ENCODE measurements around the gene KARS1. TPM values are rescaled to one million over a fixed set of nuclear protein-coding genes. Genes with fewer than 3 reads are reported as not detected.

The KARS1 gene
- total RNA-seq, 1 experiment from 2014 or later, result 196 TPM

DNA sequence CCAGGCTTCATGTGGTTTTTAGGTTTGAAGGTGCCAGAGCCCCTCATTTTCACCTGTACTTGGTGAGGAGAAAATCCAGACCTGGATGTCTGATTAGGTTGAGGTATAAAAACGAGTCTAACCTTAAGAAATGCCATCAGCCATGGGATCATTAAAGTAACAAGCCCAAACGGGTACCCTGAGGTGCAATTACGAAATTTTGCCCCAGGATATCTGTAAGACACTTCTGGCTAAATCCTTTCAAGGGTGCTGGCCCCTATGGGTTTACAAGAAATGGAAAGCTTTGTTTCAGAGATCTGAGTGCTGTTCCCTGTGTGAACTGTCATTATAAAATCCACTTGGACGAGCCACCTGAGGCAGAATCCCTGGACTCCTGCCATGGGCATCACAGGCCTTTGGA is 44.2 kb downstream of the KARS1 start (continued):
- no peak for TF ChIP-seq MAX (IDR thresholded peaks at IDR 0.05)
- TF ChIP-seq CEBPB (IDR thresholded peaks at IDR 0.05; ENCODE audit: low read depth), result no peak
- TF ChIP-seq SRF (IDR thresholded peaks at IDR 0.05; ENCODE audit: low read depth), result no peak
- TF ChIP-seq EZH2 (IDR thresholded peaks at IDR 0.05), result no peak

DNA sequence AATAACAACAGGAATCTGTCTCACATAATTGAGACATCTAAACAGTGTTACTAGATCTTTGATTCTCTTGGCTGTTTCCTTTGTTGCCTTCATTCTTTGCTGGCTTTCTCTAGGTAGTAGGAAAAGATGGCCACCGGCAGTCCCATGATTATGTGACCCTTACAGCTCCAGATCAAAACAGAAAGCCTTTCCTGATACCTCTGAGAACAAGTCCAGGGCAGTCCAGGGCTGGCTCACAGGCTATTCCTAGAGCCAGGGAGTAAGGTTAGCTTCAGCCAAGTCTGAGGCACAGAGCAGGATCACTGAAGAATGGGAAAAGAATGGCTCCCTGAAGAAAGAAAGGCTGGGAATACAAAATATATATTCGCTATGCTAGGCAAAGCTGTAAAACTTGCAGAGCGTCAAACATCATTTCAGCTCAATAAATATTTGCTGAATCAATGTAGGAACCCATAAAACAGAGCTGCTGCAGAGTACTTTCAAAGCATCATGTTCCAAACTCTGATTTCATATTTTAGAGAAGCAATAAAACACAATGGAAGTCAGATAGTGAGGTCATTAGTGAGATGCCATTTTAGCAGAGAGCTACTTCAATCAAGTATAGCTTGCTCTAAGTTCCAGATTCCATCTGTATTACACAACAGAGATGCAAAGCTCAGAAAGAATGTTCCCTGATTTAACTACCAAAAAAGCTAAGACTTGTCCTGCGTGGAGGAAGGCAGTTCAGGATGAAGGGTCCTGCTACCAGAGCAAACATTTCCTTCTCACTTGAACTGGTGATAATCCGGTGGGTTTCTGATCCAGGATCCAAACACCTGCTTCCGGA is 47.8 kb downstream of the KARS1 start:
- BruUV-seq (replicated peaks), result no TSS peak
- H3K9ac ChIP-seq (ENCODE audit: low read length), result no peak overlapping the region
- CTCF ChIA-PET, result interaction anchor here (0.6 kb wide), 1 partner anchor 82 kb away, joined by 3 read pairs; no protein-coding TSS in a partner anchor
- no peaks in the 10 kb centered on the region for H3K4me1 ChIP-seq (ENCODE audit: control insufficient read depth in 1 of 2, insufficient read depth in 2 of 2, low read length in 2 of 2)
- no peaks in the 10 kb centered on the region for H3K79me2 ChIP-seq (ENCODE audit: insufficient read depth, low read length)
- H3K36me3 ChIP-seq (ENCODE audit: control insufficient read depth in 1 of 2, insufficient read depth in 2 of 2, low read length in 2 of 2), result peaks cover 20 to 39% of the 10 kb centered on the region in 2 experiments
- no peak overlapping the region for H2AFZ ChIP-seq (ENCODE audit: low read depth, low read length, poor library complexity, severe bottlenecking)
- no peak overlapping the region for H3K4me3 ChIP-seq (replicated peaks in 1 of 2; ENCODE audit: low read depth in 1 of 2, low read length in 2 of 2)
- no peak for DNase-seq (ENCODE audit: low read depth, low spot score)
- intact Hi-C loops (cut with micrococcal nuclease), result no loop called here
- ATAC-seq, result no peak
- no peak overlapping the region for H3K4me2 ChIP-seq (ENCODE audit: low read length)
- H4K20me1 ChIP-seq (ENCODE audit: insufficient read depth), result no peaks in the 10 kb centered on the region
- H3K27ac ChIP-seq (ENCODE audit: low read depth, low read length), result no peak overlapping the region
- H3K27me3 ChIP-seq (ENCODE audit: insufficient read depth, low read length), result no peaks in the 10 kb centered on the region
- no peaks in the 10 kb centered on the region for H3K9me2 ChIP-seq (ENCODE audit: insufficient read depth)
- RAD21 ChIA-PET (ENCODE audit: low non-redundant PET in 1 of 2, low total read pairs in 2 of 2, uncharacterized antibody in 2 of 2, unreplicated experiment in 2 of 2), result no interaction called here
- 0 out of 4 replicates have a peak, but pooled peaks cover 4 to 9% of the 10 kb centered on the region in 2 experiments for H3K9me3 ChIP-seq (ENCODE audit: control insufficient read depth in 1 of 2, insufficient read depth in 1 of 2, low read depth in 1 of 2, low read length in 2 of 2)
- POLR2A ChIA-PET, result no interaction called here
- TF ChIP-seq, protein P1, sequence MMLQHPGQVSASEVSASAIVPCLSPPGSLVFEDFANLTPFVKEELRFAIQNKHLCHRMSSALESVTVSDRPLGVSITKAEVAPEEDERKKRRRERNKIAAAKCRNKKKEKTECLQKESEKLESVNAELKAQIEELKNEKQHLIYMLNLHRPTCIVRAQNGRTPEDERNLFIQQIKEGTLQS (IDR thresholded peaks at IDR 0.05), result no peak
- TF ChIP-seq TCF7L2 (IDR thresholded peaks at IDR 0.05; ENCODE audit: borderline replicate concordance, extremely low read depth, insufficient read depth, insufficient read length), result no peak
- no peak for TF ChIP-seq SRF (IDR thresholded peaks at IDR 0.05; ENCODE audit: low read depth)
- TF ChIP-seq POLR2A (IDR thresholded peaks at IDR 0.05; ENCODE audit: borderline replicate concordance, extremely low read depth, insufficient read depth, insufficient read length), result no peak
- no peak for TF ChIP-seq EGR1 (IDR thresholded peaks at IDR 0.05; ENCODE audit: low read depth)
- TF ChIP-seq EZH2 (IDR thresholded peaks at IDR 0.05), result no peak
- no peak for TF ChIP-seq ELF1 (IDR thresholded peaks at IDR 0.05; ENCODE audit: borderline replicate concordance, low read depth)
- TF ChIP-seq YY1 (IDR thresholded peaks at IDR 0.05; ENCODE audit: extremely low read depth, insufficient replicate concordance, low read depth, low read length), result no peak
- TF ChIP-seq, protein P2, sequence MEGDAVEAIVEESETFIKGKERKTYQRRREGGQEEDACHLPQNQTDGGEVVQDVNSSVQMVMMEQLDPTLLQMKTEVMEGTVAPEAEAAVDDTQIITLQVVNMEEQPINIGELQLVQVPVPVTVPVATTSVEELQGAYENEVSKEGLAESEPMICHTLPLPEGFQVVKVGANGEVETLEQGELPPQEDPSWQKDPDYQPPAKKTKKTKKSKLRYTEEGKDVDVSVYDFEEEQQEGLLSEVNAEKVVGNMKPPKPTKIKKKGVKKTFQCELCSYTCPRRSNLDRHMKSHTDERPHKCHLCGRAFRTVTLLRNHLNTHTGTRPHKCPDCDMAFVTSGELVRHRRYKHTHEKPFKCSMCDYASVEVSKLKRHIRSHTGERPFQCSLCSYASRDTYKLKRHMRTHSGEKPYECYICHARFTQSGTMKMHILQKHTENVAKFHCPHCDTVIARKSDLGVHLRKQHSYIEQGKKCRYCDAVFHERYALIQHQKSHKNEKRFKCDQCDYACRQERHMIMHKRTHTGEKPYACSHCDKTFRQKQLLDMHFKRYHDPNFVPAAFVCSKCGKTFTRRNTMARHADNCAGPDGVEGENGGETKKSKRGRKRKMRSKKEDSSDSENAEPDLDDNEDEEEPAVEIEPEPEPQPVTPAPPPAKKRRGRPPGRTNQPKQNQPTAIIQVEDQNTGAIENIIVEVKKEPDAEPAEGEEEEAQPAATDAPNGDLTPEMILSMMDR (IDR thresholded peaks at IDR 0.05 in 2 of 3, conservative IDR thresholded peaks at IDR 0.05 in 1 of 3; ENCODE audit: borderline replicate concordance in 1 of 3, insufficient read depth in 1 of 3, low read depth in 2 of 3, low read length in 2 of 3), result no peak
- TF ChIP-seq, protein P3, sequence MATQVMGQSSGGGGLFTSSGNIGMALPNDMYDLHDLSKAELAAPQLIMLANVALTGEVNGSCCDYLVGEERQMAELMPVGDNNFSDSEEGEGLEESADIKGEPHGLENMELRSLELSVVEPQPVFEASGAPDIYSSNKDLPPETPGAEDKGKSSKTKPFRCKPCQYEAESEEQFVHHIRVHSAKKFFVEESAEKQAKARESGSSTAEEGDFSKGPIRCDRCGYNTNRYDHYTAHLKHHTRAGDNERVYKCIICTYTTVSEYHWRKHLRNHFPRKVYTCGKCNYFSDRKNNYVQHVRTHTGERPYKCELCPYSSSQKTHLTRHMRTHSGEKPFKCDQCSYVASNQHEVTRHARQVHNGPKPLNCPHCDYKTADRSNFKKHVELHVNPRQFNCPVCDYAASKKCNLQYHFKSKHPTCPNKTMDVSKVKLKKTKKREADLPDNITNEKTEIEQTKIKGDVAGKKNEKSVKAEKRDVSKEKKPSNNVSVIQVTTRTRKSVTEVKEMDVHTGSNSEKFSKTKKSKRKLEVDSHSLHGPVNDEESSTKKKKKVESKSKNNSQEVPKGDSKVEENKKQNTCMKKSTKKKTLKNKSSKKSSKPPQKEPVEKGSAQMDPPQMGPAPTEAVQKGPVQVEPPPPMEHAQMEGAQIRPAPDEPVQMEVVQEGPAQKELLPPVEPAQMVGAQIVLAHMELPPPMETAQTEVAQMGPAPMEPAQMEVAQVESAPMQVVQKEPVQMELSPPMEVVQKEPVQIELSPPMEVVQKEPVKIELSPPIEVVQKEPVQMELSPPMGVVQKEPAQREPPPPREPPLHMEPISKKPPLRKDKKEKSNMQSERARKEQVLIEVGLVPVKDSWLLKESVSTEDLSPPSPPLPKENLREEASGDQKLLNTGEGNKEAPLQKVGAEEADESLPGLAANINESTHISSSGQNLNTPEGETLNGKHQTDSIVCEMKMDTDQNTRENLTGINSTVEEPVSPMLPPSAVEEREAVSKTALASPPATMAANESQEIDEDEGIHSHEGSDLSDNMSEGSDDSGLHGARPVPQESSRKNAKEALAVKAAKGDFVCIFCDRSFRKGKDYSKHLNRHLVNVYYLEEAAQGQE (IDR thresholded peaks at IDR 0.05; ENCODE audit: low read depth), result no peak
- TF ChIP-seq FOSL1 (IDR thresholded peaks at IDR 0.05; ENCODE audit: low read depth), result no peak
- no peak for TF ChIP-seq RAD21 (IDR thresholded peaks at IDR 0.05; ENCODE audit: low read depth)
- no peak for TF ChIP-seq CEBPB (IDR thresholded peaks at IDR 0.05; ENCODE audit: low read depth)
- no peak for TF ChIP-seq MAX (IDR thresholded peaks at IDR 0.05)
- no peak for TF ChIP-seq CBX3 (IDR thresholded peaks at IDR 0.05; ENCODE audit: low read depth)
- no peak for TF ChIP-seq ZFX (IDR thresholded peaks at IDR 0.05)
- no peak for TF ChIP-seq POLR2AphosphoS5 (IDR thresholded peaks at IDR 0.05; ENCODE audit: low read depth, low read length)
- no peak for TF ChIP-seq EZH2phosphoT487 (IDR thresholded peaks at IDR 0.05; ENCODE audit: borderline replicate concordance)

Data from HCT116 (cell line).